A673 (cell line): ENCODE results near the gene OR5M10.

Experiments used
- EZH2 ChIP-seq: fragments of 200-600 bp; sonication (generic); IDR thresholded peaks from 2 replicates; pipeline ENCODE4 v1.6.1; 2017; ENCODE audit warnings: borderline replicate concordance, low read depth, mild to moderate bottlenecking, mixed read lengths, antibody characterized with exemption, low read length; ENCODE audit not compliant: poor library complexity, severe bottlenecking
- TF ChIP-seq, protein P1 (sequence below): fragments of 300-800, 200-600 bp; sonication (generic); conservative IDR thresholded peaks from 2 replicates; pipeline ENCODE4 v1.5.1; 2017; ENCODE audit warnings: low read depth, mild to moderate bottlenecking, antibody characterized with exemption, low read length, moderate library complexity, mixed read lengths

DNA sequence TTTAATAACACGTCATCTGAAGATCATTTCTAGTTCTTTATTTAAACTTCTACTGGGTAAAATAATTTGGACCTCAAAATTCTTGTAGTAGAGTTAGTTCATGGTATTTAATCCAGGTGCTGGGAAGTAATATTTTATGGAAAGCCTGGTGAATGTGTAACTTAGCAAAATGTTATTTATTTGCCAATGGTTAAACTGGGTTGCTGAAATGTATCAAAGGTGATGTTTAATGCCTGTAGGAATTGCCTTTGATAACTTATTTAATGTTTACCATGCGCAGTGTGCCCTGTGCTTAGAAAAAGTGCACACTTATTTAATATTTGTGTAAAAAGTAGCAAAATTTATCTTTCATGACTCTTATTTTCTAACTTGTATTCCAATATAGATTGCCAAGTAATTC, 45.7 kb downstream of the OR5M10 start:
- TF ChIP-seq EZH2 = no peak
- TF ChIP-seq, protein P1, sequence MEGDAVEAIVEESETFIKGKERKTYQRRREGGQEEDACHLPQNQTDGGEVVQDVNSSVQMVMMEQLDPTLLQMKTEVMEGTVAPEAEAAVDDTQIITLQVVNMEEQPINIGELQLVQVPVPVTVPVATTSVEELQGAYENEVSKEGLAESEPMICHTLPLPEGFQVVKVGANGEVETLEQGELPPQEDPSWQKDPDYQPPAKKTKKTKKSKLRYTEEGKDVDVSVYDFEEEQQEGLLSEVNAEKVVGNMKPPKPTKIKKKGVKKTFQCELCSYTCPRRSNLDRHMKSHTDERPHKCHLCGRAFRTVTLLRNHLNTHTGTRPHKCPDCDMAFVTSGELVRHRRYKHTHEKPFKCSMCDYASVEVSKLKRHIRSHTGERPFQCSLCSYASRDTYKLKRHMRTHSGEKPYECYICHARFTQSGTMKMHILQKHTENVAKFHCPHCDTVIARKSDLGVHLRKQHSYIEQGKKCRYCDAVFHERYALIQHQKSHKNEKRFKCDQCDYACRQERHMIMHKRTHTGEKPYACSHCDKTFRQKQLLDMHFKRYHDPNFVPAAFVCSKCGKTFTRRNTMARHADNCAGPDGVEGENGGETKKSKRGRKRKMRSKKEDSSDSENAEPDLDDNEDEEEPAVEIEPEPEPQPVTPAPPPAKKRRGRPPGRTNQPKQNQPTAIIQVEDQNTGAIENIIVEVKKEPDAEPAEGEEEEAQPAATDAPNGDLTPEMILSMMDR = no peak
